BE2C (cell line): ENCODE results near the gene NOX3.
"Not testable (repeated sequence)": the region's sequence is repeated elsewhere in the genome, so short reads cannot be mapped to it uniquely, and the experiment has no call there.

Experiments used
- DNase-seq: peaks from one replicate; pipeline ENCODE4 v3.0.0-alpha.2; 2020
- H3K27me3 ChIP-seq: fragments of 250-450 bp; sonication (Bioruptor Pico); 2 replicates; pipeline ENCODE4 v1.5.1; 2020; ENCODE audit warnings: mild to moderate bottlenecking
- H3K36me3 ChIP-seq: fragments of 250-450 bp; sonication (Bioruptor Pico); 2 replicates; pipeline ENCODE4 v1.5.1; 2020; ENCODE audit warnings: mild to moderate bottlenecking
- H3K4me1 ChIP-seq: fragments of 250-450 bp; sonication (Bioruptor Pico); 2 replicates; pipeline ENCODE4 v1.5.1; 2020
- H3K4me3 ChIP-seq: 2 replicates; pipeline ENCODE4 v1.5.1; 2011; ENCODE audit warnings: low read depth, low read length
- H3K9me3 ChIP-seq: fragments of 250-450 bp; sonication (Bioruptor Pico); 2 replicates; pipeline ENCODE4 v1.5.1; 2020
- CTCF ChIP-seq: IDR thresholded peaks from 2 replicates; pipeline ENCODE4 v1.5.1; 2012; ENCODE audit warnings: mild to moderate bottlenecking, low read depth, low read length

Gene NOX3

GRCh38 chr6:155495011-155495768 lies 39.6 kb upstream of the NOX3 start:
- Histone ChIP-seq H3K36me3 (no peaks in the 10 kb centered on the region), H3K27me3 (no peaks in the 10 kb centered on the region), H3K4me3 (no peak overlapping the region), H3K9me3 (peaks cover 7% of the 10 kb centered on the region; the same call in 1 of the 2 replicates), H3K4me1 (peaks cover 19% of the 10 kb centered on the region)
- DNase-seq: peak; percentile 57
- TF ChIP-seq CTCF: peak; percentile 71

GRCh38 chr6:155493694-155494143 lies 38.1 kb upstream of the NOX3 start:
- Histone ChIP-seq H3K36me3 (no peaks in the 10 kb centered on the region), H3K4me3 (no peak overlapping the region), H3K4me1 (peaks cover 19% of the 10 kb centered on the region), H3K9me3 (peaks cover 7% of the 10 kb centered on the region; the same call in 1 of the 2 replicates), H3K27me3 (no peaks in the 10 kb centered on the region)
- TF ChIP-seq CTCF: no peak
- no peak for DNase-seq

- Histone ChIP-seq H3K27me3 (no peaks in the 10 kb centered on the region), H3K4me1 (peaks cover 19% of the 10 kb centered on the region), H3K4me3 (no peak overlapping the region), H3K9me3 (peaks cover 7% of the 10 kb centered on the region; the same call in 1 of the 2 replicates), H3K36me3 (no peaks in the 10 kb centered on the region)
- no peak for TF ChIP-seq CTCF
- DNase-seq: no peak
Observed at GRCh38 chr6:155493026-155493693, 37.5 kb upstream of the NOX3 start.

GRCh38 chr6:155492061-155492735 lies 36.6 kb upstream of the NOX3 start:
- H3K4me3 ChIP-seq: no peak overlapping the region
- H3K27me3 ChIP-seq: no peaks in the 10 kb centered on the region
- H3K36me3 ChIP-seq: no peaks in the 10 kb centered on the region
- peaks cover 19% of the 10 kb centered on the region for H3K4me1 ChIP-seq
- TF ChIP-seq CTCF: no peak
- peaks cover 7% of the 10 kb centered on the region; the same call in 1 of the 2 replicates for H3K9me3 ChIP-seq
- DNase-seq: no peak

- H3K4me1 ChIP-seq: peaks cover 19% of the 10 kb centered on the region
- H3K4me3 ChIP-seq: no peak overlapping the region
- H3K36me3 ChIP-seq: no peaks in the 10 kb centered on the region
- H3K27me3 ChIP-seq: no peaks in the 10 kb centered on the region
- DNase-seq: no peak
- H3K9me3 ChIP-seq: peaks cover 7% of the 10 kb centered on the region; the same call in 1 of the 2 replicates
- TF ChIP-seq CTCF: no peak
Observed at GRCh38 chr6:155491421-155491820, 35.8 kb upstream of the NOX3 start.

GRCh38 chr6:155488197-155488596 lies 32.6 kb upstream of the NOX3 start:
- not testable (repeated sequence) for H3K4me3 ChIP-seq, DNase-seq, H3K27me3 ChIP-seq, H3K36me3 ChIP-seq, H3K9me3 ChIP-seq
- H3K4me1 ChIP-seq: peaks cover 16% of the 10 kb centered on the region
